Brain pericyte (primary cell): ENCODE data around the gene ZFHX3.

Experiments
- DNase-seq: peaks from one replicate; pipeline ENCODE4 v3.0.0-alpha.2; 2012; ENCODE audit warnings: low read depth, low spot score

Gene ZFHX3

DNA sequence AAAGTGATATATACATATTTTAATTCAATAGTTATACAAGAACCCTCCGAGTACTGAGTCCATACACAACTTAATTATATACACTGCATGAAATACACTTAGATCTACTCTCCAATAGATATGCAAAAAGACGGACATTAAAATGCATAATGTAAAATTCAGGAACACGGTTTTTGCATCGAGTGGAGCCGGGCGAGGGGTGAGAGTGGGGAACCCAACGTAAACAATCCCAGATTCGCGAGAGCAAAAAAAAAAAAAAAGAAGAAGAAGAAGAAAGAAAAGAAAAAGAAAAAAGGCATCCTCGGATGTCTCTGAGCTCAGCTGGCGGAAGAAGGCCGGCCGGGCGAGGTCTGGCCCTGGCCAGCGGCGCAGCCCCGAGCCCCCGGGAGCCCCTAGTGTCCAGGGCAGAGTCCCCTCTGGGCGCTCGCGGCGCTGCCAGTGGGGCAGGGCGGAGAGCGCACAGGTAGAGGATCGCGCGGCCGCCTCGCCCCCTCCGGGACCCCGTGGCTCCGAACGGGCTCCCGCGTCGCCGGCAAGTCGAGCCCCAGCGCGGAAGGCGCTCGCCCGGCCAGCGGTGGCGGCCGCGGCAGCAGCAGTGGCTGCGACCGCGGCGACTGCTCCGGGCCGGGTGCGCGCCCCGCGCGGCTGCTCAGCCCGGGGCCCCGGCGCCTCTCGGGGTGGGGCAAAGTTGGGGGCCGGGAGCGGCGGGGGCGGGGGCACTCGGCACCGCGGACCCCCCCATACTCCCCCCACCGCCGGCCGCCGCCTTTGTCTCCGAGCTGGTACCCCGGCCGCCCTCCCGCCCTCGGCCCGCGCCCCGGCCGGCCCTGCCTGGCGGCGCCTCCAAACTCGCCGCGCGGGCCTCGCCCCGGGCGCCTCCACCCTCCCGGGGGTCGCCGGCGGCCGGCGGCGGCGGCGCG is 9.6 kb upstream of the ZFHX3 start:
- no peak for DNase-seq

DNA sequence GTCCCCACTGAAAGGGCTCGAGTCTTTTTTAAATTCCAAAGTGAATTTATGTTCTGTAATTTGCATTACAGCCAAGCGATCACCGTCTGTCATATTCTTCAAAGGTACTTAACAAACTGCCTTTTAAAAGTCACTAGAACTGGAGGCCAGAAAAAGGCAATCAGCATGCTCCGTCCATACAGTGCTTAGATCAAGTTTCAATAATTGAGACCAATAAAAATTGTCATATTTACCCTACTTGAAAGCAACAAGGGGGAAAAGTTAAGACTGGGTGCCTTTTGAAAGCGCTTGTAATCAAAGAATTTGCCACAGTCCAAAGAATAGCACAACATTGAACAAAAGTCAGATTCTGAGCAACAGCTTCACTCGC is 9.0 kb upstream of the ZFHX3 start:
- no peak for DNase-seq

DNA sequence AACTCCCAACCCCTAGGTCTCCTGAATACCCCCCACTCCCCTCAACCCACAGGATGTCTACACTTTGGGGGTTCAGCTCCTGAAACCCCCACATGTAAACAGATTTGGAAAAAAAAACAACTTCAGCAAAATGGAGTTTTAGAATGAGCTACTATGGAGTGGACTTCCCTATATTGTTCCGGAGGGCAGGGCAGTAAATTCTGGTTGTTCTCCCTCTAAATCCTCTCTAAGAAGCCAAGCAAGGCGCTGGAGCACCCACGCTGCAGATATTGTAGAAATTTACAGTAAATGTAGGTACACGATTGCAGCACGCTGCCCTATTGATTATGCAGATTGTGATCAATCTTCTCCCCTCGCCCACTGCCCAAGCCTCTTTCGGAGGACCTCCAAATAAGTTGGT is 8.5 kb upstream of the ZFHX3 start:
- no peak for DNase-seq

DNA sequence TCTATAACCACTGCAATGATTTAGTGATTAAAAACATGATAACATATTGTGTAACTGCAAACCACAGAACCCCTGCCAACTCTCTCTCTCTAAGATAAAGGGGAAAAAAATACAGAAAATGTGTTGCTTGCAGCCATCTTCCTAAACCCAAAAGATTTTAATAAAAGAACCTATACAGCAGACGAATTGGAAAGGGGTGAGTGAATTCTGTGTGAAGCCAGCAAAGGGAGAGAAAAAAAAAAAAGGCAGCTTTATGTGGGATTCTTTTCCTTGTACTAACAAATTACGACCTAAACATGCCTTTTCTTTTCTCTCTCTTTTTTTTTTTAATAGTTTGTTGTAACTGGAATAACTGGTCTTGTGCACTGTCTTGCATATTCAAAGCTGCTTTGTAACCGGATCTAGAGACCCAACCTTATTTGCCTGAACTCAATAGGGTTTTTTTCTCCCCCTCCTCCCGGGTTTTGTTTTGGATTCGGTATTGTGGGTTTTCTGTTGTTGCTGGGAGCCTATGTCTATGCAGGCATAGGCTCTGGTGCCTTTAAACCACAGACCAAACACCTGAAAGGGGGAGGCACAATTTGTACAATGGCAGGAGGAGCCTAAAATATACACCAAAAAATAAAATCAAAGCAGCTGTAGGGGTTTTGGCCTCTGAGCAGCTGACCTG is 7.0 kb upstream of the ZFHX3 start:
- no peak for DNase-seq

DNA sequence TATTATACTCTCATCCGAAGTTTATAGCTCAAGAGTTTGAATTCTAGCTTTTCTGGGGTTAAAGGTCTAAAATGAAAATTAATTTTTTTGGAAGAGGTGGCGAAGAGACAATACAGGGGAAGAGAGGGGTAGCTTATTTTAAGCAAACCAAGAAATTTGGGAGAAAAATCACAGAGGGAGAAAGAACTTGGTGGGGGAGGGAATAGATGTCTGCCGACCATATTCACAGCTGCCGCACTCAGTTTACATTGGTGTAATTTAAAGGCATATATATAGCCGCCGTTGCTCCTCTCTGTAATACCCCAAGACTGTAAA is 6.5 kb upstream of the ZFHX3 start:
- DNase-seq = no peak

DNA sequence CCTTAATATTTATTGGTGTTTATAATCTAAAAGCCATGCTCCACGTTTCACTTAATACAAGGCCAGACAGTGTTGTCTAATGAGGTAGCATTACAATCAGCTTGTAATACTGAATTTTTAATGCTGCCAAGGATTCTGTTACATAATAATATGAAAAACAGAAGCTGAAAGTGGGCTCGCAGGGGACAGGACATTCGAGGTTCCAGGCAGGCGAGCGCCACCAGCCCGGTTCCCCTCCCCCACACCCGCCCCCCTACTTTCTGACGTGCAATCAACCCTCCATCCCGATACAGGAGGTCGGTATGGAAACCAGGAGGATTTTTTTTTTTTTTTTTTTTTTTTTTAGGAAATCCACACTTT is 6.2 kb upstream of the ZFHX3 start:
- no peak for DNase-seq

DNA sequence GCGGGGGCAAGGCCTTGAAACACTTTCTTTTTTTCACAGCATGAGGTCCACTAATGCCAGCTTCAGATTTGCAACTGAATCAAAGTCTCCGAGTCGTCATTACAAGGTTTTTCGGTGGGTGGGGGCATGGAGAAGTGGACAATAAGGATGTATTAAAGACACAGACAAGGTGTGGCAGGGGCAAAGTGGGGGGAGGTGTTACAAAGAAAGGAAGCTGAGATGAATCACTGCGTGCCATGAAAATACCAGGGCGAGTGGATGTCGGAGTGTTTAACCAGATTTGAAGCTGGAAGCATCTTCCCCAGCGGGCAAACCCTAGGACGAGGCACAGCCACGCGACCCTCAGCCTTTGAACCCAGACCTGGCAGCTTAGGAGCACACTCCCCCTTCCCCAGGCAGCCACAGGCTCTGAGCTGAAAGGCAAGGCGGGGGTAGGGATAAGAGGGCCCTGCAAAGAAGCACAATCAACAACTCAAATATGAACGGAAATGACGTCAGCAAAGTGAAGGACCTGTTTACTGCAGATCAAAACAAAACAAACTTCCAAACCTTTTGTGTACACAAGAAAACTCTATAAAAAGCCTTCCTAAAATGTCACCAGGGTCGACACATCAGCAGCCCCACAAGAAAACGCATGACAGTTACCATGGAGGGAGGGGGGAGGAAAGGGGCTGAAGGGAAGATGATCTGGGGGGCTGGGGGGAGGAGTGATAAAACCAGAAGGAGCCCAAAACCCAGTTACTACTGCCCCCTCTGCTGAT is 5.6 kb upstream of the ZFHX3 start:
- DNase-seq = no peak

DNA sequence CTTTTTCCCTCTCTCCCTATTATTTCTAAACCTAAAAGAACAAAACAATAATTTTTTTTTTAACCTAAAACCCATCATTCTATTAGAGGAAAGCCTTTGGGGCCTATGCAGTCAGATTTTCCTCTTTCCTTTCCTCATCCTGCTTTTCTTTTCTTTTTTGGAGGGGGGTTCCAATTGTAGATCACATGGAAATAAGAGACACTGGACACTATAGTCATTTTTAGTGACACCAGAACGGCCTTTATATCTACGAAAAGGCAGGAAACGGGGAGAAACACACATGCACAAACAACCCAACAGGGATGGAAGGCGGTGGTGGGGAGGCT is 5.1 kb upstream of the ZFHX3 start:
- DNase-seq = no peak

DNA sequence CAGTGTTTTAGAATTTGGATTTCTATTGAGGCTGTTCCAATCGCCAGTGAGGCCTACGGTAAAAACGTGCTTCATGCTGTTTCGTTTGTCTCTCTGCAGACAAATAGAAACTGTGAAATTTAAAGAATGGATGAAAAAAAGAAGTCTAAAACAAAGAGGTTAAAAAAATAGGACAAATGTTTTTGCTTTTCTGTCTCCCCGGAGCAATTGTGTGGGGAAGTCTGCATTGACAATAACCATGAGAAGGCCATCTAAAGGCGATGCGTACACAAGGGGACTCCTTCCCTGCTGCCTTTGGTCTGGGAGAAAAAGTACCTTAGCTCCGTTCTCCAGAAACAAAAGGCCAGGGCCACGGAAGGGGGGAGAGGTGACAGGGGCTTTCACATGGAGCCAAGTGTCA is 4.6 kb upstream of the ZFHX3 start:
- no peak for DNase-seq

DNA sequence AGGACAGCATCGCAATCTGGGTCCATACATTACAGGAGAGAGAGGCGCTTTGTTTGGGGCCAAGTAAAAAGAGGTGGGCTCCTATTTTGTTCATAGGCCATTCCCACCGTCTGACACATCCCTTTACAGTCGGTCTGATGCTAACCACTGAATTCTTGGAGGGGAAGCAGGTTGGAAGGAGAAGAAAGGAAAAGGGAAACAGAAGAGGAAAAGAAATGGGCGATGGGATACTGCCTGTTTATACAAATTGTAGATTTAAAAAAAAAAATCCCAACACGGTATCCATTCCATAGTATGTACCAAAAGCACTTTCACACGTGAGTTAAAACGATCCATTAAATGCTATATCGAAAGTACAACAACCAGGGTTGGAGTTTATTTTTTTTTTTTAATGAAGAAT is 4.0 kb upstream of the ZFHX3 start:
- DNase-seq = no peak

DNA sequence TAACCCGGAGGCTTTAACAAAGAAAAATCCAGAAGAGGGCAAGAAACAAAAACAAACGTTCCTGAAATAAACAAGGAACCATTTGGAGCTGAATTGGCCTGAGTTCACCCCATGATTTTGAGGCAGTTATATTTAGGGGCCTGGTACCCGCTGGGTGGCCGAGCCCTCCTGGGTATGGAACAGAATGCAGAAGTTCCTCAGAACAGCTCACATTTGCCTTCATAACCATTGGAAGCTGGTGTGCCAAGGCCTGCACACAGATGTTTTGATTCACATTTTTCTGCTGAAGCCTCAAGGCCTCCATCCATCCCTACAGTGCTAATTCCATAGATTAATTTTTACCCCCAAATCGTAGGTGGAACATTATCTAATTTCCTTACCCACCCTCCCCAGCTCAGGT is 3.3 kb upstream of the ZFHX3 start:
- no peak for DNase-seq

DNA sequence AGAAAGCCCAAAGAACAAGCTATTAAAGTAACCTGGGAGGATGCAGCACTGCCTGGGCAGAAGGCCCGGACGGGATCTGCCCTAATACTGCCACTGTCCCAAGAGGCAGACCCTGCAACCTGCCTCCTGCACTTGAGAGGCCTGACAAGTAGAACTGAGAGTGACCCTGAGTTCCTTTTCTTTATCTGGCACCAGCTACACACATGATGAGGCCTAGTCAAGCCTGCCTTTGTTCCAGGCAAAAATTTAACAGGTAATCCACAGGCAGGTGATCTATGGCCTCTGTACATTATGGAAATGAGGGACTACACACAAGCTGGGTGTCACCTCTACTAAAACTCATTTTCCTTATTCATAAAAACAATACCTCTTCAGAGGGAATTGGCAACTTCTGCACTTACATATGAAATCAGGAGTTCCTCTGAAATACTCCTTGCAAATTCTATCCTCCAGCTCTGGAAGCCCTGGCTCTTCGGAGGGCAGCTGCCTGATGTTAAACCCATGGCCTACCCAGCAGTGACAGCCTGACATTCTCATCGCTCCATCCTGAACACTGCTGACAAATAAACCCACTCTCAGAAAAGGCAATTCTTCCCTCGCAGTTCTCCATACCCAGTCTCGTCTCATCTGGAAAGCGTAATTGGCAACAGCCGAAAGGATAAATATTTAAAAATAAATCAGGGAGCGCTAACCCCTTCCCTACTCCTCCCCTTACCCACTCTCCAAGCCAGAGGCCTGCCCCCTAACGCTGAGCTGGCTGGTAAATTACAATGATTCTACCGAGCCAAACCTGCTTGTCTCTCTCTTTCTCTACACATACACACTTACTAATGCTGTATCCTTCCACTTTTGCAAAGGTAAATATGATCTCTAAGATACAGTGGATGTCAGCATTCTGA is 2.5 kb upstream of the ZFHX3 start:
- DNase-seq = no peak

DNA sequence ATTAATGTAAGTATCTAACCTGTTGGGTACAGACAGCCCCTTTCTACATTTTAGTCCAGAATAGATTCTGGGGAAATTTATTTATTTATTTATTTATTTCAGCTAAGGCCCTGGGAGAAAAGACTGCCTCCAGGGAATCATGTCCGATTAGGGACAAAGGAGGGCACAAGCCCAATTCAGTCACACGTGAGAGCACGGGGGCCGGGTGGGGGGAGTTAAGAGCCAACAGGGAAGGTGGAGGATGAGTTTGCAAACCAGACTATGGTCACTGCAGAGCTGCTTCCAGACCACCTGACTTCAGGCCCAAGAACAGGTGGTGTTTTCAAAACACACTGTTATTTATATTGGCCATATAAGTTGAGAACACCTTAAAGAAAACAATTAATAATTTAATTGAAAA is 1.6 kb upstream of the ZFHX3 start:
- no peak for DNase-seq

DNA sequence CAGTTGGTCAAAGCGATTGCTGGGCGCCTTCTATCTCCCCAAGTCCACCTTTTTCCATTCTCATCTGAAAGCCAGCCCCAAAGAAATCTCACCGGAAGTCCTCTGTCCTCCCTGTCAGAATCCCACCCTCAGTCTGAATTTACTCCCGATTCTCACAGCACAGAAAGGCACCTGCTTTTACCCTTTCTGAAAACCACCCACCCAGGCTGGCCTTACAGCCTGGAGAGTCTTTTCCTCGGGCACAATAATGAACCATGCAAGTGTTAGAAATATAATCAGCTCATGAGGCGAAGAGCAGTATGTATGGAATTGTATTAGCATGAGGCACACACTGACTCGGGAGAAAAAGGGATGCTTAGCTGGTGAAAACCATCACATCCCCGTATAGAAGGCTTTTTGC is 1.2 kb upstream of the ZFHX3 start:
- no peak for DNase-seq

DNA sequence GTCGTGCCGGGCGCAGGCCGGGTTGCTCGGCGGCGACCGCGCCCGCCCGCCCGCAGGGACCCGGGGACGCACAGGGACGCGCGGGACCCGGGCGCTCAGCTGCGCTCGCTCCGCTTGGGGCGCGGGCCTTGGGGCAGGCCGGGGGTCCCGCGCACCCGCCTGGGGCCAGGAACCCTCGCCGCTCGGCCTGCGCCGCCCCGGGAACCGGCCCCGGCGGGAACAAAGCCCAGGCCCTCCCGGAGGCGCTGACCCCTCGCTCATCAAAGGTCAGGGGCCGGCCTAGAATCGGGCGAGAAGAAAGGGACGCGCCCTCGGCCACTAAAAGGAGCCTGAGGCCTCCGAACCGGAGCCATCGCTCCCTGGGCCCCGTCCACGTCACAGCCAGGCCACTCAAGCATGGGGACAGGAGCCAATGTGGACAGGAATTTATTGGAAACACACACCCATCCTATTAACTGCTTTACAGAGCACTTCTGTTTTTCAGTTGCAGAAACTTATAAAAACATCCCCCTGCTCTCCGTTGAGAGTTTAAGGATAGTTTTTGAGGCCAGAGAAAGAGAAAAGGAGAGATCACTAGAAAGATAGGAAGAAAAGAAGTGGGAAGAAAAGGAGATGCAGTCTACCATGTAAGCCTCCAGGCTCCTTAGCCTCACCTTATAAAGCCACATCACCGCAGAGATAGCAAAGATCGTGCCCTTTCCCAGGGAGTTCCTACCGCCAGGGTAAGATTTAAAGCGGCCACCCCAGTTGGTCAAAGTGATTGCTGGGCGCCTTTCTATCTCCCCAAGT is 558 bp upstream of the ZFHX3 start:
- no peak for DNase-seq

DNA sequence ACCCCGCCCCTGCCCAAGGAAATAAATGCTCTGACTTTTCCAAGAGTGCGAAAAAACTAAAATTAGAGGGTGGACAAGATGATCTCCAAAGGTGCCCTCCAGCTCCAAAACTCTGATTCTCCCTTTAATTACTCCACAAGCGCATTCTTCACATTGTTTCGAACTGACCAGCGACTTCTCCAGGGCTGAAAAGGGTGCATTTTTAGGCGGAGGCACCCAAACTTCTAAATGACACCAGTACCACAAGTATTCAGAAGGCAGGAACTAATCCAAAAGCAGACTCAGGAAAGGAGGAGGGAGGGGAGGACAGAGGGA is 750 bp downstream of the ZFHX3 start:
- DNase-seq = no peak

DNA sequence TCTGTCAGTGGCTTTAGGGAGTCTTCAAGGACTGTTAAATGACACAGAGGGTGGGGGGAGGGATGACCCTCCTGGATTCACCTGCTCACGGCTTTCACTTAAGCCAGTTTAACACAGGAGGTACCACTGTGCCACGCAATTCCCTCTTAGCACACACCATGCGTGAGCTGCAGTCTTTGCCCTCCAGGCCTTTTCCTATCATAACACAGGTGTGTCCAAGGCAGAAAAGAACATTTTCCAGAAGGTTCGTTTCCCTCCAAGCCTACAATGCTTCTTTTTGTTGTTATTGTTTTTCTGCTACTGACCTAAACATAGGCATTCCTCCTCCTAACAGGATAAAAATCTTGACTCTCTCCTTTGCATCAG is 1.1 kb downstream of the ZFHX3 start:
- no peak for DNase-seq

DNA sequence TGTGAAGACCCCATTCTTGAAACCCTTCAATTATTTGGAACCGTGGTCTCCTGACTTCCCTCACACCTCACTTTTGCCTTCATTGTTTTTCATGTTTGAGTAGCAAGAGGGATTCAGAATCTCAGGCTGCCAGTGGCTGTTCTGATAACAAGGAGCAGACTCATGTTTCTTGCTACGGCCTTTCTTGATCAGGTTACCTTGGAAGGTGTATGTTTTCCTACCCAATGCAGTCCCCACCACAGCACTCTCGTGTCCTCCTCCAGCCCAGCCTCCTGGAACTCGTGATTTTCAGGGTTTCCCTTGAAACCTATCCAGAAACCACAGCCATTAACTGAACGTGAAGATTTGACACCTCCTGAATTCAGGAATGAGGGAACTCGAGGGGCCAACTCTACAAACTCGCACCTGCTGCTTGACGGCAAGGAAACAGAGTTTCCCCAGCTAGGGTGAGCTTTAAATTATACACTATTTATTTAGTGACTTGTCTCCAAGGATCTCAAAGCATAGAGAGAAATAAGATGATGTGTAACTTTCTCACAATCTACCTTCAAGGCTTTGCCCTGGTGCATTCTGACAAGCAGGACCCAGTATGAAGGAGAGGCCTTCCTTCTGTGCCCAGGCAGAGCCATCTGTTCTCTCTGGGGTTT is 1.6 kb downstream of the ZFHX3 start:
- DNase-seq = no peak

DNA sequence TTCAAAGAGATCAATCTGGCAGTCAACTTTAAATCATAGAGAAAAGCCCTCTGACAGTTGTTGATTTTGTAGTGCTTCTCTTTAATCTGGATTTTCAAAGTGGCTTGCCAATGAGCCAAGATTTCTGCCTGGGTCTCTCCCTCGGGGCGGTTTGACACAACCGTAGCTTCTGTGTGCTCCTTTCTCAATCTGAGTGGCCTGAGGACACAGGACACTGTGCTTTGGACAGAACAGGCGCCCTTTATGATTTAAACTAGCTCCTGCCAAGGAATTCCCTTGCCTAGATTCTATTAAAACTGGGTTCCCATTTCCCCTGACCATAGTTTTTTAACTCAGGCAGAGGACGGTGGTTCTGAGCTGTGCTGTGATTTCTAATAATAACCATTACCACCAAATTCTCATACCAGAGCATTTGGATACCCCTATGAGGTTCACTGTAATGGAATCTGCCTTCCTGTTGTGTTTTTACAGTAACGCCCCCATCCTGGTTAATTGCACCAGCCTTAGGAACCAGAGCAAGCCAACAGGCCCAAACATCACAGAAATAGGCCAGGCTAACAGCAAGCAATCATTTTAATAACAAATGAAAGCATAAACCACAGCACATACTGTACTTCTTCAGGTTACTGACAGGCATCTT is 4.0 kb downstream of the ZFHX3 start:
- DNase-seq = no peak

DNA sequence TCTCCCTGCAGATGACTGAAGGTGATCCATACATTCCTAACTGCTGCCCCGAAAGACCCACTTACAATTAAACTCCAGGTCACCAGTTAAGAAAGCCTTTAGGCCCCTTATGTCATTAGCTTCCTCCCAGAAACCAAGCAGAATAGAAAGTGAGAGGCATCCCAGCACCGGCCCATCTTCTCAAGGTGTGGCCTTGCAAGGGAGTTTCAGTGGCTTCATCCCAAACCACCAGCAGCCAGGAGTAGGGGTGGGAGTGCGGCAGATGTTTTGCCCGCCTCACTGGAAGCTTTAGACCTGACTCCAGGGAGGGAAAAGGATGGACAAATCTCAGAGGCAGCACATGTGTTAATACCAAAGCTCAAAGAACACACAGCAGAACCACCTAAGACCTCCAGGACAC is 5.1 kb downstream of the ZFHX3 start:
- no peak for DNase-seq
